H1 (cell line): ENCODE measurements around the gene SH2D7. TPM values are rescaled to one million over a fixed set of nuclear protein-coding genes. Genes with fewer than 3 reads are reported as not detected.

Source experiments
- BACH1 ChIP-seq: IDR thresholded peaks from 2 replicates; pipeline ENCODE4 v1.6.1; 2012; ENCODE audit warnings: low read length, improper control_type of control experiment
- BCL11A ChIP-seq, 2 experiments: IDR thresholded peaks; one replicate each; pipeline ENCODE4 v1.6.1; 2011; ENCODE audit warnings: low read depth in 2 of 2, low read length in 2 of 2, mild to moderate bottlenecking in 2 of 2
- BRCA1 ChIP-seq: IDR thresholded peaks from 2 replicates; pipeline ENCODE4 v1.6.1; 2012; ENCODE audit warnings: low read depth, low read length, improper control_type of control experiment
- CBX5 ChIP-seq: fragments of 300-800, 300-1000 bp; sonication (generic); IDR thresholded peaks from 2 replicates; pipeline ENCODE4 v1.7.1; 2016; ENCODE audit warnings: antibody characterized with exemption, low read length, low read depth
- CEBPB ChIP-seq: IDR thresholded peaks from 2 replicates; pipeline ENCODE4 v1.6.1; 2012; ENCODE audit warnings: low read depth, low read length
- CREB1 ChIP-seq: IDR thresholded peaks from 2 replicates; pipeline ENCODE4 v1.6.1; 2012; ENCODE audit warnings: inconsistent platforms
- FOSL1 ChIP-seq: IDR thresholded peaks from 2 replicates; pipeline ENCODE4 v1.6.1; 2011; ENCODE audit warnings: mild to moderate bottlenecking, low read depth, low read length, moderate library complexity; ENCODE audit not compliant: insufficient read depth
- GABPA ChIP-seq: IDR thresholded peaks from 2 replicates; pipeline ENCODE4 v1.6.1; 2011; ENCODE audit warnings: mild to moderate bottlenecking, low read length, moderate library complexity, borderline replicate concordance; ENCODE audit not compliant: insufficient read depth
- HDAC2 ChIP-seq, 2 experiments: fragments of 300-600 bp in 1 of 2; sonication (generic) in 1 of 2; IDR thresholded peaks; 2 replicates each; pipeline ENCODE4 v1.6.1; 2011 to 2012; ENCODE audit warnings: low read depth in 2 of 2, low read length in 2 of 2, mild to moderate bottlenecking in 2 of 2, moderate library complexity in 2 of 2, borderline replicate concordance in 1 of 2, inconsistent platforms in 1 of 2
- HDAC6 ChIP-seq: IDR thresholded peaks from one replicate; pipeline ENCODE4 v1.7.1; 2012; ENCODE audit warnings: low read depth, mild to moderate bottlenecking, inconsistent platforms, low read length, moderate library complexity
- JUND ChIP-seq: IDR thresholded peaks from 2 replicates; pipeline ENCODE4 v1.6.1; 2011; ENCODE audit warnings: mild to moderate bottlenecking, improper control_type of control experiment, low read length
- PHF8 ChIP-seq: fragments of 200-600 bp; sonication (generic); conservative IDR thresholded peaks from 2 replicates; pipeline ENCODE4 v1.7.1; 2012; ENCODE audit warnings: low read depth, mild to moderate bottlenecking, inconsistent platforms, low read length, moderate library complexity
- POLR2AphosphoS5 ChIP-seq: IDR thresholded peaks from 2 replicates; pipeline ENCODE4 v1.6.1; 2011; ENCODE audit warnings: low read depth, low read length
- POU5F1 ChIP-seq: IDR thresholded peaks from 2 replicates; pipeline ENCODE4 v1.6.1; 2011; ENCODE audit warnings: low read depth, mild to moderate bottlenecking, low read length, moderate library complexity
- RNF2 ChIP-seq: fragments of 200-900, 300-1000 bp; sonication (generic); IDR thresholded peaks from 2 replicates; pipeline ENCODE4 v1.7.1; 2016; ENCODE audit warnings: borderline replicate concordance, low read depth, mild to moderate bottlenecking, antibody characterized with exemption, low read length; ENCODE audit not compliant: poor library complexity, severe bottlenecking; ENCODE audit errors: missing control alignments
- SAP30 ChIP-seq: fragments of 300-600 bp; sonication (generic); IDR thresholded peaks from 2 replicates; pipeline ENCODE4 v1.7.1; 2012; ENCODE audit warnings: low read length, moderate library complexity, mild to moderate bottlenecking, inconsistent platforms; ENCODE audit not compliant: insufficient read depth, insufficient replicate concordance
- SIN3A ChIP-seq, 2 experiments: IDR thresholded peaks in 1 of 2; conservative IDR thresholded peaks in 1 of 2; 2 replicates each; pipeline ENCODE4 v1.6.1; 2011 to 2012; ENCODE audit warnings: low read length in 2 of 2, improper control_type of control experiment in 1 of 2, low read depth in 1 of 2, mild to moderate bottlenecking in 1 of 2
- SP4 ChIP-seq: IDR thresholded peaks from 2 replicates; pipeline ENCODE4 v1.6.1; 2012; ENCODE audit warnings: low read length, inconsistent platforms
- TEAD4 ChIP-seq: IDR thresholded peaks from 2 replicates; pipeline ENCODE4 v1.6.1; 2012; ENCODE audit warnings: low read depth, low read length, inconsistent platforms, mixed read lengths
- polyA plus RNA-seq, 7 experiments: library from polyadenylated mRNA; depleted of rRNA in 3 of 7; stranded (reverse) in 5 of 7; unstranded in 2 of 7; fragments of >200 nt in 5 of 7; fragments of 200-250 nt in 2 of 7; gene quantifications; 1 replicate in 5 of 7; 2 replicates in 1 of 7; 4 replicates in 1 of 7; pipeline versions ENCODE4 v1.2.1 to v1.2.3, GENCODE V29; 2011 to 2013; ENCODE audit warnings: missing spikeins in 2 of 7, mixed read lengths in 2 of 7
- total RNA-seq: library from RNA; stranded (reverse); fragmentation: NEBNext Ultra II Directional; extraction: Animal tissue kit (Norgen Biotek cat#: 25700); gene quantifications from 2 replicates; pipeline ENCODE4 v1.2.1, GENCODE V29; 2021
- TF ChIP-seq, protein P1 (sequence below): IDR thresholded peaks from 2 replicates; pipeline ENCODE4 v1.6.1; 2012; ENCODE audit warnings: low read length, inconsistent platforms
- TF ChIP-seq, protein P2 (sequence below): IDR thresholded peaks from 2 replicates; pipeline ENCODE4 v1.6.1; 2012; ENCODE audit warnings: inconsistent platforms

SH2D7 gene
- total and polyA plus RNA-seq, 2 of the 8 experiments (the other 6 are each of a cell fraction or from before 2014, with no cell fraction given) = not detected

DNA sequence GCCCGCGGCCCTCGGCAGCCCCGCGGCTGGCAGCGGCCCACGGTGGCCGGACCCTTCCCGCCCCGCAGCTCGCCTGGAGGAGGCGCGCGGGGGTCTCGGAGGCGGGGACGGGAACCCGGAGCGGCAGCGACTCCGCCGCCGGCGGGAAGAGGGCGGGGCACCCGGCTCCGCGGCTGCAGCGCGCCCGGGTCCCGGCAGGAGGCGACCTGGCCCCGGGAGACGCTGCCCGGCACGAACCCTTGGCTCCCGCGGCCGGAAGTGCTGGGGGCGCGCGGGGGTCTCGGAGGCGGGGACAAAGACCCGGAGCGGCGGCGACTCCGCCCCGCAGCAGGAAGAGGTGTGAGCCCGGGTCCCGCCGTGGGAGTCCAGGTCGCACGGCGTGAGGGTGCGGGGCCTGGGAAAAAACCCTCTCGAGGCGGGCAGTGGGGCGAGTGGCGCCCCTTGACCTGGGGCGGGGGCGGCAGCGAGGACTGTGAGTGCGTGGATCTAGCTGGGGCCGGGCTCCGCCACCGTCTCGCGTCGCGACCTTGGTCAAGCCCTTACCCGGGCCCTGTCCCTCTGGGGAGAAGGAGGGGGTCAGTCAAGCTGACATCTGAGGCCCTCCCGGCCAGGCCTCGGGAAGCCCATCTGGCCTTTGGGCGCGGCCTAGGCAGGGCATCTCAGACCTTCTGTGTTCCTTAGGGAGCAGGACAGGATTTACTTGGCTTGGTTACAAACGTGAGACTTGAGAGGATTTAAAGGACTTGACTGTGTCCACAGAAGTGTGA is 39.1 kb downstream of the SH2D7 start, which contains the start of gene CIB2 (continued):
- TF ChIP-seq POU5F1 (no peak), JUND (no peak), BACH1 (peak; percentile 47; the same call in 1 of the 2 replicates), CEBPB (0 out of 2 replicates have a peak, but pooled peaks have one; percentile 1), RNF2 (no peak), GABPA (peak; percentile 61; the same call in 1 of the 2 replicates), POLR2AphosphoS5 (no peak), TEAD4 (no peak), SAP30 (no peak), PHF8 (peak; percentile 79), CREB1 (no peak), SIN3A (conservative IDR thresholded peaks at IDR 0.05 in 1 of 2, IDR thresholded peaks at IDR 0.05 in 1 of 2; ENCODE audit: low read depth in 1 of 2, low read length in 2 of 2) (peak in 1 of 2 experiments; percentile 23; a peak in 1 of 4 replicates), BRCA1 (no peak), FOSL1 (no peak), HDAC6 (no peak), CBX5 (no peak), BCL11A (IDR thresholded peaks at IDR 0.05; ENCODE audit: low read depth in 2 of 2, low read length in 2 of 2) (no peak), SP4 (no peak), HDAC2 (IDR thresholded peaks at IDR 0.05; ENCODE audit: borderline replicate concordance in 1 of 2, low read depth in 2 of 2, low read length in 2 of 2) (no peak)
- TF ChIP-seq, protein P1, sequence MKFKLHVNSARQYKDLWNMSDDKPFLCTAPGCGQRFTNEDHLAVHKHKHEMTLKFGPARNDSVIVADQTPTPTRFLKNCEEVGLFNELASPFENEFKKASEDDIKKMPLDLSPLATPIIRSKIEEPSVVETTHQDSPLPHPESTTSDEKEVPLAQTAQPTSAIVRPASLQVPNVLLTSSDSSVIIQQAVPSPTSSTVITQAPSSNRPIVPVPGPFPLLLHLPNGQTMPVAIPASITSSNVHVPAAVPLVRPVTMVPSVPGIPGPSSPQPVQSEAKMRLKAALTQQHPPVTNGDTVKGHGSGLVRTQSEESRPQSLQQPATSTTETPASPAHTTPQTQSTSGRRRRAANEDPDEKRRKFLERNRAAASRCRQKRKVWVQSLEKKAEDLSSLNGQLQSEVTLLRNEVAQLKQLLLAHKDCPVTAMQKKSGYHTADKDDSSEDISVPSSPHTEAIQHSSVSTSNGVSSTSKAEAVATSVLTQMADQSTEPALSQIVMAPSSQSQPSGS = no peak
- TF ChIP-seq, protein P2, sequence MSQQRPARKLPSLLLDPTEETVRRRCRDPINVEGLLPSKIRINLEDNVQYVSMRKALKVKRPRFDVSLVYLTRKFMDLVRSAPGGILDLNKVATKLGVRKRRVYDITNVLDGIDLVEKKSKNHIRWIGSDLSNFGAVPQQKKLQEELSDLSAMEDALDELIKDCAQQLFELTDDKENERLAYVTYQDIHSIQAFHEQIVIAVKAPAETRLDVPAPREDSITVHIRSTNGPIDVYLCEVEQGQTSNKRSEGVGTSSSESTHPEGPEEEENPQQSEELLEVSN = 0 out of 2 replicates have a peak, but pooled peaks have one; percentile 5
